GM19438 (cell line): ENCODE results near the gene POLR2I.
"Not testable (repeated sequence)": the region's sequence is repeated elsewhere in the genome, so short reads cannot be mapped to it uniquely, and the experiment has no call there.

Experiments
- ATAC-seq: cut with Tn5 transposase; IDR thresholded peaks from one replicate; pipeline ENCODE4 v1.9.1; 2021; ENCODE audit warnings: low read depth; ENCODE audit not compliant: unreplicated experiment

POLR2I gene

GRCh38 chr19:36072081-36072480 is 42.6 kb downstream of the POLR2I start:
- ATAC-seq: no peak

- ATAC-seq: not testable (repeated sequence)
Measured at GRCh38 chr19:36068810-36069499, 45.7 kb downstream of the POLR2I start.

GRCh38 chr19:36067681-36068080 is 47.0 kb downstream of the POLR2I start:
- no peak for ATAC-seq

- no peak for ATAC-seq
Measured at GRCh38 chr19:36064826-36065225, 49.8 kb downstream of the POLR2I start.
